HEK293 (cell line): ENCODE results near the gene CWC22.
A peak's percentile ranks its signal among the peaks of the same experiment; 100 is the strongest.

Experiments used
- GLIS1 ChIP-seq: fragments of 450-650 bp; formaldehyde crosslinking; IDR thresholded peaks from 2 replicates; pipeline ENCODE4 v1.5.1; 2016; ENCODE audit warnings: missing biosample characterization, missing genetic modification characterization
- MYNN ChIP-seq: fragments of 450-650 bp; formaldehyde crosslinking; IDR thresholded peaks from 2 replicates; pipeline ENCODE4 v1.5.1; 2016; ENCODE audit warnings: missing biosample characterization, missing genetic modification characterization, borderline replicate concordance
- PRDM1 ChIP-seq: fragments of 450-650 bp; formaldehyde crosslinking; IDR thresholded peaks from 2 replicates; pipeline ENCODE4; 2016; ENCODE audit warnings: missing biosample characterization, missing genetic modification characterization
- PRDM2 ChIP-seq: fragments of 450-650 bp; formaldehyde crosslinking; IDR thresholded peaks from 2 replicates; pipeline ENCODE4 v1.5.1; 2016; ENCODE audit warnings: missing biosample characterization, missing genetic modification characterization, borderline replicate concordance
- ZNF121 ChIP-seq: fragments of 450-650 bp; formaldehyde crosslinking; IDR thresholded peaks from 2 replicates; pipeline ENCODE4 v1.5.1; 2016; ENCODE audit warnings: missing biosample characterization, missing genetic modification characterization
- ZNF18 ChIP-seq: fragments of 450-650 bp; formaldehyde crosslinking; IDR thresholded peaks from 2 replicates; pipeline ENCODE4 v1.5.1; 2016; ENCODE audit warnings: missing biosample characterization, missing genetic modification characterization
- ZNF202 ChIP-seq: fragments of 450-650 bp; formaldehyde crosslinking; IDR thresholded peaks from 2 replicates; pipeline ENCODE4 v1.5.1; 2016; ENCODE audit warnings: missing biosample characterization, missing genetic modification characterization, borderline replicate concordance
- ZNF211 ChIP-seq: fragments of 450-650 bp; formaldehyde crosslinking; IDR thresholded peaks from 2 replicates; pipeline ENCODE4 v1.5.1; 2016; ENCODE audit warnings: low read depth, missing biosample characterization, missing genetic modification characterization
- ZNF23 ChIP-seq: fragments of 450-650 bp; formaldehyde crosslinking; IDR thresholded peaks from 2 replicates; pipeline ENCODE4 v1.5.1; 2016; ENCODE audit warnings: missing biosample characterization, missing genetic modification characterization, borderline replicate concordance
- ZNF404 ChIP-seq: fragments of 450-650 bp; formaldehyde crosslinking; IDR thresholded peaks from 2 replicates; pipeline ENCODE4 v1.5.1; 2017; ENCODE audit warnings: missing biosample characterization, missing genetic modification characterization
- ZNF530 ChIP-seq: fragments of 450-650 bp; formaldehyde crosslinking; IDR thresholded peaks from 2 replicates; pipeline ENCODE4 v1.5.1; 2016; ENCODE audit warnings: low read depth, missing biosample characterization, missing genetic modification characterization
- ZNF549 ChIP-seq: fragments of 450-650 bp; IDR thresholded peaks from 2 replicates; pipeline ENCODE4 v1.5.1; 2018; ENCODE audit warnings: missing biosample characterization, missing genetic modification characterization, mild to moderate bottlenecking, inconsistent platforms, moderate library complexity
- ZNF571 ChIP-seq: fragments of 450-650 bp; formaldehyde crosslinking; IDR thresholded peaks from 2 replicates; pipeline ENCODE4 v1.5.0; 2017; ENCODE audit warnings: missing biosample characterization, missing genetic modification characterization
- ZNF596 ChIP-seq: fragments of 450-650 bp; IDR thresholded peaks from 2 replicates; pipeline ENCODE4 v1.5.0; 2018; ENCODE audit warnings: missing biosample characterization, mild to moderate bottlenecking, missing genetic modification characterization, moderate library complexity
- ZNF621 ChIP-seq: fragments of 450-650 bp; formaldehyde crosslinking; IDR thresholded peaks from 2 replicates; pipeline ENCODE4 v1.5.1; 2017; ENCODE audit warnings: missing biosample characterization, missing genetic modification characterization
- ZNF660 ChIP-seq: fragments of 450-650 bp; IDR thresholded peaks from 2 replicates; pipeline ENCODE4 v1.5.1; 2018; ENCODE audit warnings: missing biosample characterization, mild to moderate bottlenecking, missing genetic modification characterization
- ZNF776 ChIP-seq: fragments of 450-650 bp; formaldehyde crosslinking; IDR thresholded peaks from 2 replicates; pipeline ENCODE4 v1.5.0; 2017; ENCODE audit warnings: missing biosample characterization, missing genetic modification characterization, borderline replicate concordance
- TF ChIP-seq, protein P1 (sequence below): fragments of 450-650 bp; formaldehyde crosslinking; IDR thresholded peaks from 2 replicates; pipeline ENCODE4 v1.5.1; 2016; ENCODE audit warnings: missing biosample characterization, missing genetic modification characterization, low read depth
- TF ChIP-seq, protein P2 (sequence below): fragments of 450-650 bp; formaldehyde crosslinking; IDR thresholded peaks from 2 replicates; pipeline ENCODE4 v1.5.1; 2016; ENCODE audit warnings: missing biosample characterization, missing genetic modification characterization, borderline replicate concordance
- TF ChIP-seq, protein P3 (sequence below): fragments of 450-650 bp; formaldehyde crosslinking; IDR thresholded peaks from 2 replicates; pipeline ENCODE4 v1.5.1; 2016; ENCODE audit warnings: missing biosample characterization, missing genetic modification characterization
- TF ChIP-seq, protein P4 (sequence below): fragments of 450-650 bp; formaldehyde crosslinking; IDR thresholded peaks from 2 replicates; pipeline ENCODE4 v1.5.1; 2016; ENCODE audit warnings: missing biosample characterization, missing genetic modification characterization
- TF ChIP-seq, protein P5 (sequence below): fragments of 450-650 bp; formaldehyde crosslinking; IDR thresholded peaks from 2 replicates; pipeline ENCODE4 v1.5.1; 2016; ENCODE audit warnings: missing biosample characterization, missing genetic modification characterization

Gene CWC22

DNA sequence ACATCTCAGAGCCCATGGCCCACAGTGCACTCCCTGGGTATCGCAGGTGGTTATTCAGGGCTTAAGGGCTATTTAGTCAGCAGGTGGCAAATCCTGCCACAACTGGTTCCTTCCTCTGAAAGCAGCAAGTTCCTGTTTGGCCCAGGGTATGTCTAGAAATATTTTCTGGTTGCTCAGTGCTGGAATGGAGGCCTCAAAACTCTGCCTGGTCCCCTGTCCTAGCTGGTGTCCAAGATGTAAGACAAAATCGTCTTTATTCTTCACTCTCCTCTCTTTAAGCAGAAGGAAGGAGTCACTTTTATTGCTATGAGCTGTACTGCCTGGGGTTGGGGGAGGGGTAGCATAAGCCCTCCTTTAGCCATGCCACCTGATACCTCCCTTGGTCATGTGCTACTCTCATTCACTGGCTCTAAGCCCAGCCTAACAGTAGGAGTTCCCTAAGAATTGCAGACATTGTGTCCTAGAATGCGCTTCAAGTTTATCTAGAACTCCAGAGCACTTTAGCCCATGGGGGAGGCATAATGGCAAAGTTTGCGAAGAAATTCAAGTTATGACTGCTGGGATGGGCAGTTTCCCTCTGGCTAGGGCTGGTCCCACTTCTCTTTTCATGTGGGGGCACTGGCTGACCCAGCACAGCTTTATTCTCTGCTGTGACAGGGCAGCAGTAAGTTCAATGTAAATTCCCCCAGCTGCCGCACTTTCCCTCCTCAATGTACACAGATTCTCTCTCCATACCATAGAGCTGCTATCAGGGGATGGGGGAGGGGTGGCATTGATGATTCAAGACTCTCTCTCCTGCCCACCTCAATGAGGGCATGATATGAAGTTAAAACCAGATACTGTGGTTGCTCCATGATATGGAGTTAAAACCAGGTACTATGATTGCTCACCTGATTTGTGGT is 27.1 kb upstream of the CWC22 start (continued):
- TF ChIP-seq, protein P1, sequence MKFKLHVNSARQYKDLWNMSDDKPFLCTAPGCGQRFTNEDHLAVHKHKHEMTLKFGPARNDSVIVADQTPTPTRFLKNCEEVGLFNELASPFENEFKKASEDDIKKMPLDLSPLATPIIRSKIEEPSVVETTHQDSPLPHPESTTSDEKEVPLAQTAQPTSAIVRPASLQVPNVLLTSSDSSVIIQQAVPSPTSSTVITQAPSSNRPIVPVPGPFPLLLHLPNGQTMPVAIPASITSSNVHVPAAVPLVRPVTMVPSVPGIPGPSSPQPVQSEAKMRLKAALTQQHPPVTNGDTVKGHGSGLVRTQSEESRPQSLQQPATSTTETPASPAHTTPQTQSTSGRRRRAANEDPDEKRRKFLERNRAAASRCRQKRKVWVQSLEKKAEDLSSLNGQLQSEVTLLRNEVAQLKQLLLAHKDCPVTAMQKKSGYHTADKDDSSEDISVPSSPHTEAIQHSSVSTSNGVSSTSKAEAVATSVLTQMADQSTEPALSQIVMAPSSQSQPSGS (tag by site-specific recombination): no peak
- TF ChIP-seq ZNF621: no peak
- no peak for TF ChIP-seq ZNF549 (tag by site-specific recombination)
- TF ChIP-seq ZNF596 (tag by site-specific recombination): no peak
- TF ChIP-seq MYNN: no peak
- TF ChIP-seq, protein P2, sequence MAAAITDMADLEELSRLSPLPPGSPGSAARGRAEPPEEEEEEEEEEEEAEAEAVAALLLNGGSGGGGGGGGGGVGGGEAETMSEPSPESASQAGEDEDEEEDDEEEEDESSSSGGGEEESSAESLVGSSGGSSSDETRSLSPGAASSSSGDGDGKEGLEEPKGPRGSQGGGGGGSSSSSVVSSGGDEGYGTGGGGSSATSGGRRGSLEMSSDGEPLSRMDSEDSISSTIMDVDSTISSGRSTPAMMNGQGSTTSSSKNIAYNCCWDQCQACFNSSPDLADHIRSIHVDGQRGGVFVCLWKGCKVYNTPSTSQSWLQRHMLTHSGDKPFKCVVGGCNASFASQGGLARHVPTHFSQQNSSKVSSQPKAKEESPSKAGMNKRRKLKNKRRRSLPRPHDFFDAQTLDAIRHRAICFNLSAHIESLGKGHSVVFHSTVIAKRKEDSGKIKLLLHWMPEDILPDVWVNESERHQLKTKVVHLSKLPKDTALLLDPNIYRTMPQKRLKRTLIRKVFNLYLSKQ (tag by site-specific recombination): no peak
- TF ChIP-seq ZNF404 (tag by site-specific recombination): no peak
- TF ChIP-seq GLIS1: peak; percentile 15; the same call in 1 of the 2 replicates
- peak; percentile 59; the same call in 1 of the 2 replicates for TF ChIP-seq ZNF660 (tag by site-specific recombination)
- TF ChIP-seq ZNF23 (tag by site-specific recombination): no peak
- TF ChIP-seq, protein P3, sequence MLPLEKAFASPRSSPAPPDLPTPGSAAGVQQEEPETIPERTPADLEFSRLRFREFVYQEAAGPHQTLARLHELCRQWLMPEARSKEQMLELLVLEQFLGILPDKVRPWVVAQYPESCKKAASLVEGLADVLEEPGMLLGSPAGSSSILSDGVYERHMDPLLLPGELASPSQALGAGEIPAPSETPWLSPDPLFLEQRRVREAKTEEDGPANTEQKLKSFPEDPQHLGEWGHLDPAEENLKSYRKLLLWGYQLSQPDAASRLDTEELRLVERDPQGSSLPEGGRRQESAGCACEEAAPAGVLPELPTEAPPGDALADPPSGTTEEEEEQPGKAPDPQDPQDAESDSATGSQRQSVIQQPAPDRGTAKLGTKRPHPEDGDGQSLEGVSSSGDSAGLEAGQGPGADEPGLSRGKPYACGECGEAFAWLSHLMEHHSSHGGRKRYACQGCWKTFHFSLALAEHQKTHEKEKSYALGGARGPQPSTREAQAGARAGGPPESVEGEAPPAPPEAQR: no peak
- TF ChIP-seq ZNF202 (tag by site-specific recombination): no peak
- no peak for TF ChIP-seq ZNF776 (tag by site-specific recombination)
- no peak for TF ChIP-seq ZNF121
- no peak for TF ChIP-seq ZNF211 (tag by site-specific recombination)
- no peak for TF ChIP-seq ZNF571 (tag by site-specific recombination)
- no peak; the same call in 1 of the 2 replicates for TF ChIP-seq PRDM1 (tag by site-specific recombination)
- TF ChIP-seq PRDM2 (tag by site-specific recombination): no peak
- TF ChIP-seq, protein P4, sequence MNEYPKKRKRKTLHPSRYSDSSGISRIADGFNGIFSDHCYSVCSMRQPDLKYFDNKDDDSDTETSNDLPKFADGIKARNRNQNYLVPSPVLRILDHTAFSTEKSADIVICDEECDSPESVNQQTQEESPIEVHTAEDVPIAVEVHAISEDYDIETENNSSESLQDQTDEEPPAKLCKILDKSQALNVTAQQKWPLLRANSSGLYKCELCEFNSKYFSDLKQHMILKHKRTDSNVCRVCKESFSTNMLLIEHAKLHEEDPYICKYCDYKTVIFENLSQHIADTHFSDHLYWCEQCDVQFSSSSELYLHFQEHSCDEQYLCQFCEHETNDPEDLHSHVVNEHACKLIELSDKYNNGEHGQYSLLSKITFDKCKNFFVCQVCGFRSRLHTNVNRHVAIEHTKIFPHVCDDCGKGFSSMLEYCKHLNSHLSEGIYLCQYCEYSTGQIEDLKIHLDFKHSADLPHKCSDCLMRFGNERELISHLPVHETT: no peak
- TF ChIP-seq, protein P5, sequence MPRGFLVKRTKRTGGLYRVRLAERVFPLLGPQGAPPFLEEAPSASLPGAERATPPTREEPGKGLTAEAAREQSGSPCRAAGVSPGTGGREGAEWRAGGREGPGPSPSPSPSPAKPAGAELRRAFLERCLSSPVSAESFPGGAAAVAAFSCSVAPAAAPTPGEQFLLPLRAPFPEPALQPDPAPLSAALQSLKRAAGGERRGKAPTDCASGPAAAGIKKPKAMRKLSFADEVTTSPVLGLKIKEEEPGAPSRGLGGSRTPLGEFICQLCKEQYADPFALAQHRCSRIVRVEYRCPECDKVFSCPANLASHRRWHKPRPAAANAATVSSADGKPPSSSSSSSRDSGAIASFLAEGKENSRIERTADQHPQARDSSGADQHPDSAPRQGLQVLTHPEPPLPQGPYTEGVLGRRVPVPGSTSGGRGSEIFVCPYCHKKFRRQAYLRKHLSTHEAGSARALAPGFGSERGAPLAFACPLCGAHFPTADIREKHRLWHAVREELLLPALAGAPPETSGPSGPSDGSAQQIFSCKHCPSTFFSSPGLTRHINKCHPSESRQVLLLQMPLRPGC (tag by site-specific recombination): peak; percentile 52; the same call in 1 of the 2 replicates
- no peak for TF ChIP-seq ZNF530
- no peak for TF ChIP-seq ZNF18 (tag by site-specific recombination)
